Gastroesophageal sphincter (tissue), 3 donors: ENCODE measurements around the gene SEMA3A.

Source experiments
- CTCF ChIP-seq, 4 experiments: fragments of 200-600 bp in 2 of 4; fragments of 450-650 bp in 2 of 4; sonication (generic) in 1 of 4; IDR thresholded peaks; one replicate each; pipeline ENCODE4 v1.5.1; 2017 to 2019; ENCODE audit warnings: antibody characterized with exemption in 4 of 4, mild to moderate bottlenecking in 2 of 4, moderate library complexity in 2 of 4
- EP300 ChIP-seq: sonication (generic); formaldehyde crosslinking; IDR thresholded peaks from one replicate; pipeline ENCODE4 v1.6.1; 2017; ENCODE audit warnings: antibody characterized with exemption, mild to moderate bottlenecking

GRCh38 chr7:84108787-84109186 lies 85.8 kb downstream of the SEMA3A start:
- TF ChIP-seq CTCF (IDR thresholded peaks at IDR 0.05) (no peak), EP300 (no peak)
